PFSK-1 (cell line): ENCODE measurements around the gene KLK6.

Source experiments
- FOXP2 ChIP-seq: optimal IDR thresholded peaks from 2 replicates; pipeline ENCODE3; 2011; ENCODE audit warnings: borderline replicate concordance, control low read depth, inconsistent platforms; ENCODE audit not compliant: insufficient read depth; ENCODE audit errors: extremely low read length, extremely low read depth
- POLR2AphosphoS5 ChIP-seq: IDR thresholded peaks from 2 replicates; pipeline ENCODE4 v1.6.1; 2012; ENCODE audit warnings: low read depth, mild to moderate bottlenecking, control low read depth, low read length, moderate library complexity
- REST ChIP-seq, 2 experiments: IDR thresholded peaks; 2 replicates each; pipeline versions ENCODE4 v1.6.1 to v1.8.0; 2011 to 2012; ENCODE audit warnings: low read depth in 2 of 2, low read length in 2 of 2, control low read depth in 1 of 2, inconsistent platforms in 1 of 2, mild to moderate bottlenecking in 1 of 2, moderate library complexity in 1 of 2; ENCODE audit not compliant: insufficient read depth in 1 of 2
- SIN3A ChIP-seq: IDR thresholded peaks from 2 replicates; pipeline ENCODE4 v1.6.1; 2012; ENCODE audit warnings: mild to moderate bottlenecking, low read length, moderate library complexity, borderline replicate concordance; ENCODE audit not compliant: insufficient read depth
- TAF1 ChIP-seq: IDR thresholded peaks from 2 replicates; pipeline ENCODE4 v1.6.1; 2012; ENCODE audit warnings: low read length, control low read depth, borderline replicate concordance; ENCODE audit not compliant: insufficient read depth

KLK6 gene

GRCh38 chr19:50932018-50932689 lies 37.2 kb downstream of the KLK6 start:
- TF ChIP-seq POLR2AphosphoS5 (no peak), SIN3A (no peak), TAF1 (no peak), FOXP2 (no peak), REST (IDR thresholded peaks at IDR 0.05; ENCODE audit: insufficient read depth in 1 of 2, low read depth in 2 of 2, low read length in 2 of 2) (no peak)

GRCh38 chr19:50931023-50931422 lies 38.4 kb downstream of the KLK6 start:
- TF ChIP-seq FOXP2 (no peak), TAF1 (no peak), REST (IDR thresholded peaks at IDR 0.05; ENCODE audit: insufficient read depth in 1 of 2, low read depth in 2 of 2, low read length in 2 of 2) (no peak), SIN3A (no peak), POLR2AphosphoS5 (no peak)

- TF ChIP-seq FOXP2 (no peak), SIN3A (no peak), POLR2AphosphoS5 (no peak), REST (IDR thresholded peaks at IDR 0.05; ENCODE audit: insufficient read depth in 1 of 2, low read depth in 2 of 2, low read length in 2 of 2) (no peak), TAF1 (no peak)
These were observed 40.6 kb downstream of the KLK6 start for GRCh38 chr19:50928831-50929230.

- TF ChIP-seq REST (IDR thresholded peaks at IDR 0.05; ENCODE audit: insufficient read depth in 1 of 2, low read depth in 2 of 2, low read length in 2 of 2) (peak; percentile 56 to 86), SIN3A (no peak)
These were observed 43.2 kb downstream of the KLK6 start for GRCh38 chr19:50926144-50926543.

- TF ChIP-seq SIN3A (no peak), FOXP2 (no peak), POLR2AphosphoS5 (no peak), TAF1 (no peak)
These were observed 43.7 kb downstream of the KLK6 start for GRCh38 chr19:50925734-50926133.
